Measurements from ENCODE around the gene ZNF486.
A peak's percentile ranks its signal among the peaks of the same experiment; 100 is the strongest.
"Not testable (repeated sequence)": the region's sequence is repeated elsewhere in the genome, so short reads cannot be mapped to it uniquely, and the experiment has no call there.

Gene ZNF486

GRCh38 chr19:20235156-20235555 is 68.1 kb downstream of the ZNF486 start:
- no peak for DNase-seq

GRCh38 chr19:20237773-20238623 is 71.0 kb downstream of the ZNF486 start:
- DNase-seq = peak; percentile 93

DNA sequence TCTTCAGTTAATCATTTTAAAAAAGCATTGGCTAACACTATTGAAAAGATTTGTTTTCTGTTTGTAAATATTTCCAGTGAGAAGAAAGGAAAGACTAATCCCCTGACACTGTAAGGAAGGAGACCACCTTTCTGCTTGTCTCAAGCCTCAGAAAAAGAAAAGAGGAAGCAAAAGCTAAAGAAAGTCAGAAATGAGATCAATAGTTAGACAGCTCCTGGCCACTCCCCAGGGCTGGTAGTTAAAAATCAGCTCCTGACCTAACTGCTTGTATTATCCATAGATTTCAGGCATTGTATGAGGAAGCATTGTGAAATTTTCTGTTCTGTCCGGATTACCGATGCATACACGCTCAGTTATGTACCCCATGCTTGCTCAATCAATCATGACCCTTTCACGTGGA is 76.6 kb downstream of the ZNF486 start:
- DNase-seq = no peak

- DNase-seq = no peak
Measured at GRCh38 chr19:20244356-20244755, 77.3 kb downstream of the ZNF486 start.

DNA sequence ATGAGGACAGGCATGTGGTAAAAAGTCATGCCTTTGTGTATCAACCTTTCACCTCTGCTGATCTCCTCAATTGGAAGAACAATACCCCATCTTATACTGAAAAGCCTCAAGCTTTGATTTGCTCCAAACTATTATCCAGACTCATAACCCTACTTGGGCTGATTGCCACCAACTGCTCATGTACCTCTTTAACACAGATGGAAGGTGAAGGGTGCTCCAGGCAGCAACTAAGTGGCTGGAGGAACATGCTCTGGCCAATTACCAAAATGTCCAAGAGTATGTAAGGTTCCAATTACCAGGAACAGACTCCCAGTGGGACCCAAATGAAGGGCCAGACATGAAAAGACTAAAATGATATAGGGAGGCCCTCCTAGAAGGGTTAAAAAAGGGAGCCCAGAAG is 78.3 kb downstream of the ZNF486 start:
- no peak for DNase-seq

- DNase-seq = peak; percentile 42
Measured at GRCh38 chr19:20247016-20247683, 80.1 kb downstream of the ZNF486 start.

DNA sequence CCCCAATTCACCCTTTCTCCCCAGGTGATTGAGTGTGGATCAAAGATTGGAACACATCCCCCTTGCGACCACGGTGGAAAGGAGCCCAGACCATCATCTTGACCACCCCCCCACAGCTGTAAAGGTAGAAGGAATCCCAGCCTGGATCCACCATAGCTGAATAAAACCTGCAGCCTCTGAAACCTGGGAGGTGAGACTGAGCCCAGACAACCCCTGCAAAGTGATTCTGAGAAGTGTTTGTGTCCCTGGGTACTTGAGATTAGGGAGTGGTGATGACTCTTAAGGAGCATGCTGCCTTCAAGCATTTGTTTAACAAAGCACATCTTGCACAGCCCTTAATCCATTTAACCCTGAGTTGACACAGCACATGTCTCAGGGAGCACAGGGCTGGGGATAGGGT is 81.2 kb downstream of the ZNF486 start:
- DNase-seq = not testable (repeated sequence)
